NCI-H1105 treated with DMSO at 0.1 percent for 48 hours (cell line): Measurements from ENCODE around the gene KCNF1.
"Not testable (repeated sequence)": the region's sequence is repeated elsewhere in the genome, so short reads cannot be mapped to it uniquely, and the experiment has no call there.

ENCODE experiments used
- DNase-seq: peaks from one replicate; lab custom pipeline; 2025; lab: John Stamatoyannopoulos, UW

Gene KCNF1

GRCh38 chr2:10940596-10940995, 28.9 kb downstream of the KCNF1 start:
- DNase-seq = no peak

- DNase-seq = no peak
These were observed 29.6 kb downstream of the KCNF1 start for GRCh38 chr2:10941383-10941782.

- DNase-seq = no peak
These were observed 33.1 kb downstream of the KCNF1 start for GRCh38 chr2:10944799-10945198.

GRCh38 chr2:10946394-10946793, 34.7 kb downstream of the KCNF1 start:
- DNase-seq = no peak

- no peak for DNase-seq
These were observed 35.3 kb downstream of the KCNF1 start for GRCh38 chr2:10947005-10947440.

- DNase-seq = no peak
These were observed 35.9 kb downstream of the KCNF1 start for GRCh38 chr2:10947446-10948187.

- no peak for DNase-seq
These were observed 36.4 kb downstream of the KCNF1 start for GRCh38 chr2:10948188-10948564.

- no peak for DNase-seq
These were observed 37.0 kb downstream of the KCNF1 start for GRCh38 chr2:10948606-10949230.

- no peak for DNase-seq
These were observed 38.1 kb downstream of the KCNF1 start for GRCh38 chr2:10949835-10950234.

GRCh38 chr2:10951558-10952414, 40.1 kb downstream of the KCNF1 start:
- no peak for DNase-seq

GRCh38 chr2:10954416-10954815, 42.7 kb downstream of the KCNF1 start:
- no peak for DNase-seq

- no peak for DNase-seq
These were observed 43.4 kb downstream of the KCNF1 start for GRCh38 chr2:10954856-10955818.

- no peak for DNase-seq
These were observed 44.5 kb downstream of the KCNF1 start for GRCh38 chr2:10956006-10956790.

GRCh38 chr2:10957391-10957790, 45.7 kb downstream of the KCNF1 start:
- no peak for DNase-seq

- not testable (repeated sequence) for DNase-seq
These were observed 46.7 kb downstream of the KCNF1 start for GRCh38 chr2:10958452-10958851.

- no peak for DNase-seq
These were observed 49.1 kb downstream of the KCNF1 start for GRCh38 chr2:10960606-10961489.

GRCh38 chr2:10961490-10961875, 49.7 kb downstream of the KCNF1 start:
- DNase-seq = no peak

GRCh38 chr2:10962004-10962403, 50.3 kb downstream of the KCNF1 start:
- DNase-seq = no peak

GRCh38 chr2:10963155-10963554, 51.4 kb downstream of the KCNF1 start:
- no peak for DNase-seq
